NCI-H748 (cell line): Measurements from ENCODE around the gene SDSL.

ENCODE experiments used
- DNase-seq: peaks from one replicate; lab custom pipeline; 2025; ENCODE audit not compliant: unreplicated experiment; lab: John Stamatoyannopoulos, UW

SDSL gene

GRCh38 chr12:113418213-113418879 lies 3.8 kb upstream of the SDSL start:
- DNase-seq = no peak

- DNase-seq = no peak
Observed at GRCh38 chr12:113420996-113421595, 1.1 kb upstream of the SDSL start.

GRCh38 chr12:113422886-113423669 lies 898 bp downstream of the SDSL start:
- no peak for DNase-seq

- no peak for DNase-seq
Observed at GRCh38 chr12:113424456-113424855, 2.3 kb downstream of the SDSL start.

GRCh38 chr12:113424915-113425823 lies 3.0 kb downstream of the SDSL start:
- DNase-seq = peak; percentile 14

GRCh38 chr12:113425960-113426453 lies 3.8 kb downstream of the SDSL start:
- DNase-seq = no peak

GRCh38 chr12:113427882-113428281 lies 5.7 kb downstream of the SDSL start:
- DNase-seq = no peak

GRCh38 chr12:113428482-113428881 lies 6.3 kb downstream of the SDSL start:
- no peak for DNase-seq

GRCh38 chr12:113432986-113433385 lies 10.8 kb downstream of the SDSL start:
- no peak for DNase-seq

GRCh38 chr12:113435367-113435766 lies 13.2 kb downstream of the SDSL start:
- DNase-seq = no peak

GRCh38 chr12:113436586-113436985 lies 14.4 kb downstream of the SDSL start:
- no peak for DNase-seq

GRCh38 chr12:113436993-113437728 lies 15.0 kb downstream of the SDSL start:
- DNase-seq = no peak

GRCh38 chr12:113437729-113438100 lies 15.5 kb downstream of the SDSL start:
- DNase-seq = no peak

- DNase-seq = no peak
Observed at GRCh38 chr12:113438523-113439300, 16.5 kb downstream of the SDSL start.

GRCh38 chr12:113439301-113439597 lies 17.1 kb downstream of the SDSL start:
- DNase-seq = no peak

GRCh38 chr12:113439606-113440030 lies 17.4 kb downstream of the SDSL start:
- peak; percentile 68 for DNase-seq

GRCh38 chr12:113440336-113440735 lies 18.2 kb downstream of the SDSL start:
- no peak for DNase-seq

- DNase-seq = no peak
Observed at GRCh38 chr12:113440947-113441782, 19.0 kb downstream of the SDSL start.

- DNase-seq = no peak
Observed at GRCh38 chr12:113443030-113443539, 20.9 kb downstream of the SDSL start.
